ENCODE data around the gene RAB8B.

Gene RAB8B

GRCh38 chr15:63188926-63189871, at the start of gene RAB8B:
TSS of gene RAB8B (plus strand) at chr15:63189606. CDS start at chr15:63189625, 19 bp downstream.
- in situ Hi-C loops (cut with MboI; ENCODE audit: low sequenced_read_pairs) = no loop called here

- in situ Hi-C loops (cut with MboI; ENCODE audit: low sequenced_read_pairs) = no loop called here
Measured at GRCh38 chr15:63140936-63141335, 48.5 kb upstream of the RAB8B start.

- in situ Hi-C loops (cut with MboI; ENCODE audit: low sequenced_read_pairs) = no loop called here
Measured at GRCh38 chr15:63145426-63145825, 44.0 kb upstream of the RAB8B start.

DNA sequence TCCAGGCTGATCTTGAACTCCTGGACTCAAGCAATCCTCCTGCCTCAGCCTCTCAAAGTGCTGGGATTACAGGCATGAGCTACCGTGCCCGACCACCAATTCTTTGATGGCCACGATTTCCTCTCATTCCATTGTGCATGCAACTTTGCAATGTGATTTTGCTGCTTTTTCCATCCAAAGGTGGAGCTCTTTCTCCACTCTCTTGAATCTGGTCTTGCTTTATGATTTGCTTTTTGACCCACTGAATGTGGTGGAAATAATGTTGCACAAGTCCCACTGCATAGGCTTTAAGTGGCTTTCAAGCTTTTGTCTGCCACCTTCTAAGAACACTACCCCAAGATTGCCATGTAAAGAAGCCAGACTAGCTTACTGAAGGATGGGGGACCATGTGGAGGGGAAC, 42.7 kb upstream of the RAB8B start:
- in situ Hi-C loops (cut with MboI; ENCODE audit: low sequenced_read_pairs) = no loop called here

DNA sequence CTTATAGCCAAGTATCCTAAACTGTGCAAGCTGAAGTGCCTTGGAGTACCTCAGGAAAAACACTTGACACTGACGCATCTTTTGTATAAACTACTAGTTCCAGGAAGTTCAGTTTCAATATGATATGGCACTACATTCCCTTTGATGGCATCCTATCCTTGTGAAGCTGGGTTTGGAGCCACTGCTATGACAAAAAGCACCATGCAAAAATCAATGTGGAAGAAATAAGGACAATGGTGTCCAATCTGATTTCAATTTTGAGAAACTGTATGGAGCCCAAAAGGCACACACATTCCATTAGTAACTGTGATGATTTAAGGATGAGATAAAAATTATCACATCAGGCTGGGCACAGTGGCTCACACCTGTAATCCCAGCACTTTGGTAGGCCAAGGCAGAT, 37.7 kb upstream of the RAB8B start:
- in situ Hi-C loops (cut with MboI; ENCODE audit: low sequenced_read_pairs) = no loop called here

- in situ Hi-C loops (cut with MboI; ENCODE audit: low sequenced_read_pairs) = no loop called here
Measured at GRCh38 chr15:63155486-63155885, 33.9 kb upstream of the RAB8B start.

- in situ Hi-C loops (cut with MboI; ENCODE audit: low sequenced_read_pairs) = no loop called here
Measured at GRCh38 chr15:63156086-63156710, 33.2 kb upstream of the RAB8B start.

DNA sequence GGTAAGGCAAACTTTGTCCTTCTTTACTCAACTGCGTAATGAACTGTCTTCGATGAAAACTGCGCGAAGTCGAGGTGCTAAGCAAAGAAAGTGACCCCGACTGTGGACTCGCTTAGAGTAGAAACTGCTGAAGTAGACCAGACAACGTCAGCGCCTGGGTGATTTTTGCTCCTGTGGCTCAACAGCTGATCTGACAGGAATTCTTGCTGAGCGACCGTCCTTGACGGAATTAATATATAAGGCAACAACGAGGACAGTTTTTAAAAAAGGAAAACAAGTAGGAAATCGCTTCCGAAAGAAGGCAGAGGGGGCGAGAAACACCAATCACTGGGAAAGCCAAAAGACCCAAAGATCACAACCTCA, 32.7 kb upstream of the RAB8B start:
- in situ Hi-C loops (cut with MboI; ENCODE audit: low sequenced_read_pairs) = no loop called here

GRCh38 chr15:63157118-63157843, 32.1 kb upstream of the RAB8B start, which contains the start of gene RPS27L:
TSS of gene RPS27L (minus strand) at chr15:63157477. CDS start at chr15:63157405, 72 bp downstream.
- in situ Hi-C loops (cut with MboI; ENCODE audit: low sequenced_read_pairs) = no loop called here

- in situ Hi-C loops (cut with MboI; ENCODE audit: low sequenced_read_pairs) = no loop called here
Measured at GRCh38 chr15:63157891-63158431, 31.4 kb upstream of the RAB8B start.

- in situ Hi-C loops (cut with MboI; ENCODE audit: low sequenced_read_pairs) = no loop called here
Measured at GRCh38 chr15:63160638-63161037, 28.8 kb upstream of the RAB8B start.

- in situ Hi-C loops (cut with MboI; ENCODE audit: low sequenced_read_pairs) = no loop called here
Measured at GRCh38 chr15:63163217-63163616, 26.2 kb upstream of the RAB8B start.

- in situ Hi-C loops (cut with MboI; ENCODE audit: low sequenced_read_pairs) = no loop called here
Measured at GRCh38 chr15:63165166-63165859, 24.1 kb upstream of the RAB8B start.

DNA sequence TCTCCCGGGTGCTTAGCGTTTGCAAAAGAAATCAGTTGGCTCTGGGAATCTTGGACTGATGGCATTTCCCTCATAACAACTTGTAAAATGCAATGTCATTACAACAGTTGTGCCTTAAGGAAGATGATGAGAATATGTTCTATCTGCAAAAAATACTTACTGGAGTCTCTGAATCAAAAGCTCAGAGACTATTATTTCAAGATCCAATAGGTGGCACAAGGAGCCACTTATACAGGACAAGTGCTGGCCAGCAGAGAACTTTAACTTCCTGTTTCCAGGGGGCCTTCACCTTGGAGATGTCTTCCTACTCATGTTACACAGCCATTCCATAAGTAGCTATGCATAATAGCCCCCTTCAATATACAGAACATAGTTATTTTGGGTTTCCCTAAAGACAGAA, 23.2 kb upstream of the RAB8B start:
- in situ Hi-C loops (cut with MboI; ENCODE audit: low sequenced_read_pairs) = no loop called here

- in situ Hi-C loops (cut with MboI; ENCODE audit: low sequenced_read_pairs) = no loop called here
Measured at GRCh38 chr15:63169788-63170187, 19.6 kb upstream of the RAB8B start.

GRCh38 chr15:63172376-63172775, 17.0 kb upstream of the RAB8B start:
- in situ Hi-C loops (cut with MboI; ENCODE audit: low sequenced_read_pairs) = no loop called here

- in situ Hi-C loops (cut with MboI; ENCODE audit: low sequenced_read_pairs) = no loop called here
Measured at GRCh38 chr15:63172851-63173451, 16.5 kb upstream of the RAB8B start.

DNA sequence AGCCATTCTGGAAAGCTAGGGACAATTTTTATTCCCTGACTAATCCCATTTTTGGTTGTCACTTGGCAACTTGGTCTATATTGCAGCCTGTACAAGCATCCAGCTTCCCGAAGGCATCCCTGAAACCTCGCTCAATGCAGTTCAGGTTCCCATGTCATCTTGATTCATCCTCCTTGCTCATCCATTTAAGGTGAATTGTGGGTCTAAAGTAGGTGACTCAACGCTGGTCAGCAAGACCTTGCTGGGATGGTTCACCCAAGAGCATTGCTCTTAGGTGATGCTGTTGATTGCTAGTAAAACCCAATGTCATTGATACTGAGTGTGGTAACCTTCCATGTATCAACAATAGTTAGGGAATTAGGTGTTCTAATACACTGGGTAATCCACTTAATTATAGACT, 13.1 kb upstream of the RAB8B start:
- in situ Hi-C loops (cut with MboI; ENCODE audit: low sequenced_read_pairs) = no loop called here

GRCh38 chr15:63178034-63178433, 11.4 kb upstream of the RAB8B start:
- in situ Hi-C loops (cut with MboI; ENCODE audit: low sequenced_read_pairs) = no loop called here

GRCh38 chr15:63180746-63181145, 8.7 kb upstream of the RAB8B start:
- in situ Hi-C loops (cut with MboI; ENCODE audit: low sequenced_read_pairs) = no loop called here

Data from HL-60/S4 treated with retinoic acid at 250 ng/mL for 4 days and 3 days (cell line).